Ishikawa (cell line): Measurements from ENCODE around the gene SARDH.

Experiments
- CEBPB ChIP-seq: IDR thresholded peaks from 2 replicates; pipeline ENCODE4 v1.6.1; 2012
- CREB1 ChIP-seq: IDR thresholded peaks from 2 replicates; pipeline ENCODE4 v1.6.1; 2012; ENCODE audit warnings: low read depth
- EP300 ChIP-seq: IDR thresholded peaks from 2 replicates; pipeline ENCODE4 v1.6.1; 2012; ENCODE audit warnings: borderline replicate concordance
- MAX ChIP-seq: IDR thresholded peaks from 2 replicates; pipeline ENCODE4 v1.6.1; 2012
- NFIC ChIP-seq: IDR thresholded peaks from 2 replicates; pipeline ENCODE4 v1.6.1; 2012
- RAD21 ChIP-seq: IDR thresholded peaks from 2 replicates; pipeline ENCODE4 v1.6.1; 2012; ENCODE audit warnings: low read depth
- REST ChIP-seq: IDR thresholded peaks from 2 replicates; pipeline ENCODE4 v1.6.1; 2012; ENCODE audit warnings: low read depth, mild to moderate bottlenecking
- TAF1 ChIP-seq: IDR thresholded peaks from 2 replicates; pipeline ENCODE4 v1.6.1; 2012; ENCODE audit warnings: low read depth, mild to moderate bottlenecking
- TEAD4 ChIP-seq: IDR thresholded peaks from 2 replicates; pipeline ENCODE4 v1.6.1; 2012
- USF1 ChIP-seq: IDR thresholded peaks from 2 replicates; pipeline ENCODE4 v1.6.1; 2012
- YY1 ChIP-seq: IDR thresholded peaks from 2 replicates; pipeline ENCODE4 v1.6.1; 2012; ENCODE audit warnings: low read depth
- ZBTB7A ChIP-seq: IDR thresholded peaks from 2 replicates; pipeline ENCODE4 v1.6.1; 2012; ENCODE audit warnings: low read depth

GRCh38 chr9:133707065-133707762 is 30.9 kb downstream of the SARDH start:
- TF ChIP-seq REST (no peak), YY1 (no peak), TAF1 (no peak), CREB1 (no peak), CEBPB (no peak), RAD21 (no peak), ZBTB7A (no peak), MAX (no peak), EP300 (no peak), TEAD4 (no peak), NFIC (no peak), USF1 (no peak)
